ENCODE results near the gene CENPA.

Gene CENPA

GRCh38 chr2:26838121-26838906, 52.5 kb downstream of the CENPA start:
- DNase-seq (ENCODE audit: extremely low read depth in 1 of 2, low read depth in 1 of 2), result no peak

DNA sequence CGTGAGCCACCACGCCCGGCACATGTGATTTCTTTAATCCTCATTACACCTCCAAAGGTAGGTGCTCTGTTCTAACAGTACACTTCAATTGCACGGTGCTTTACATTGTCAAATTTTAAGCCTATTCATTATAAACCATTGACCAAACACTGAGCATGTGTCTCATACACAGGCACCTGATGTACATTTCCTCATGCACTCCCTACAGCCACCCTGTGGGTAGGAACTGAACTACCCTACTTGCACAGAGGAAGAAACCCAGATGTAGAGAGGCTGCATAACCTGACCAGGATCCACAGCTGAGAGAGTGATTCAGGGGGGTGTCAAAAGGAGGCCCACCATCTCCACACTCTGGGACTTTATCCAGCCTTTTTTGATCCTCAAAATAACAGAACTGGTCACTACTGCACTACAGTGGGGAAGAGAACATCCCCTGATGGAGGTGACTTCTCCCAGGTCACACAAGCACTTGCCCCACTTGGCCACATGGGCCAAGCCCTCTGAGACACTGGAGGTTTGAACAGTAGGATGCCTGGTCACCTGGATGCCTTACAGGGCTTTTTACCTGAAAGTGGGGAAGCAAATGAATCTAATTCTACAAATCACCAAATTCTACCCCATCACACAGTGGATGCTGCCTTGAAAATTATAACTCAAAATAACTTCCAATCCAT, 55.2 kb downstream of the CENPA start:
- no peak for DNase-seq (ENCODE audit: extremely low read depth in 1 of 2, low read depth in 1 of 2)

GRCh38 chr2:26843041-26843440, 57.2 kb downstream of the CENPA start:
- no peak for DNase-seq (ENCODE audit: extremely low read depth in 1 of 2, low read depth in 1 of 2)

Measured in stimulated activated CD8-positive, alpha-beta memory T cell treated with anti-CD3 and anti-CD28 coated beads, Interleukin-7, amount 100 ng/mL, for 48 hours (primary cell).